ENCODE data around the gene CAPN15. TPM values are rescaled to one million over a fixed set of nuclear protein-coding genes. Genes with fewer than 3 reads are reported as not detected.

Gene CAPN15
- total RNA-seq: 24.6 and 26.3 TPM in 2 replicates

GRCh38 chr16:527015-527903 is at the start of gene CAPN15:
CAPN15 (plus strand) TSS chr16:527712; CDS start chr16:546839, 19,127 bp downstream.

GRCh38 chr16:560204-560700 is 32.7 kb downstream of the CAPN15 start, which contains the start of gene PRR35:
PRR35 (plus strand) TSS chr16:560394; CDS start chr16:563295, 2,901 bp downstream.

GRCh38 chr16:566475-567372 is 39.2 kb downstream of the CAPN15 start, which contains the start of gene NHLRC4:
NHLRC4 (plus strand) TSS chr16:567005; CDS start chr16:568048, 1,043 bp downstream.

DNA sequence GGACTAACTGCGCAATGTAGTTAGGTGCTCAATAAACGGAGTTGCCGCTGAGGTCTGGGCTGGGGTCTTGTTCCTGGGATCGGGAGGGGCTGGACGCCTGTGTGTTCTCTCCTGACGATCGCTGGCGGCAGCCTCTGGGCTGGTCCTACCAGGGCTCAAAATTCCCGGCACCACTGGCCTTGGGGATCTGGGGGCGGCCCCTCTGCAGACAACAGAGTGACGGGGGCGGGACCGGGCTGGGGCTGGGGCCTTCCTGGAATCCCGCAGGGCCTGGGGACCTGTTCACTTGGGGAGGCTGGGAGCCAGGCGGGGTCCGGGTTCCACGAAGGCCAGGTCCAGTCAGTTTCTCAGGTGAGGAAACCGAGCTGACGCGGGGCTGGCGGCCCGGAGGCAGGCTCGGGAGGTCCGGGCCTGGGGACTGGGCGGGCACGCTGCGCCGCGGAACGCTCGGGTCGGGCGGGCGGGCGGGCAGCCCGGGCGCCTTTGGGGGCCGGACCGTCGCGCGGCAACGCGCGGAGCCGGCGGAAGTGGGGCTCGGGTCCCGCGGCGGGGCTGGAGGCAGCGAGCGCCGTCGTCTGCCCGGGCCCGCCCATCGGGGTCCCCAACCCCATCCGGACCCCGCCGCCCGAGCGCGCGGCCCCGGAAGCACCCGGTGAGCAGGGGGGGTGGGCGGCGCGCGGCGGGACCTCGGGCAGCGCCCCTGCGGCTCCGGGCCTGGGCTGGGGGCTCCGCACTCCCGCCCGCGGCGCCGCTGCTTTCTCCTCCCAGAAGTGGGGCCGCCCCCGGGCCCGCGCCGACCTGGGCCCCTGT is 42.1 kb downstream of the CAPN15 start, which contains the start of gene PIGQ:
Gene PIGQ (plus strand): TSS at position 524 of the 810 bp plus-strand sequence. CDS start 4,107 bp downstream, outside the sequence.

GRCh38 chr16:589658-590187 is 62.2 kb downstream of the CAPN15 start, which contains the start of gene RAB40C:
RAB40C (plus strand) TSS chr16:590066; CDS start chr16:590292, 226 bp downstream.

Small RNA genes within 50 kb of the gene (small RNA-seq; reads per million reads assigned to genes)
- gene MIR3176 (not detected), gene MIR5587 (1.8 reads per million, percentile 67 among the genes with 10 or more reads in this experiment), gene Z98883.1 (not detected)

Other genes with a start within 250 kb of the CAPN15 start
- 0.22 TPM in 1 of 2 replicates, not detected in the other for gene ARHGDIG, start 247.1 kb upstream of the CAPN15 start, total RNA-seq
- gene PDIA2, start 244.5 kb upstream of the CAPN15 start, total RNA-seq: not detected in 2 replicates
- 14.2 and 15.1 TPM in 2 replicates for gene AXIN1, start 175.0 kb upstream of the CAPN15 start, total RNA-seq
- 51.3 and 58.4 TPM in 2 replicates for gene MRPL28, start 157.2 kb upstream of the CAPN15 start, total RNA-seq
- gene PGAP6, start 145.7 kb upstream of the CAPN15 start, total RNA-seq: 32.4 and 33.2 TPM in 2 replicates
- 57.4 and 61.4 TPM in 2 replicates for gene NME4, start 130.5 kb upstream of the CAPN15 start, total RNA-seq
- 10.2 and 10.5 TPM in 2 replicates for gene DECR2, start 125.8 kb upstream of the CAPN15 start, total RNA-seq
- 21.3 and 24.6 TPM in 2 replicates for gene RAB11FIP3, start 102.1 kb upstream of the CAPN15 start, total RNA-seq
- 0.11 TPM in 1 of 2 replicates, not detected in the other for gene PRR35, start 32.7 kb downstream of the CAPN15 start, total RNA-seq
- 0.43 and 0.65 TPM in 2 replicates for gene NHLRC4, start 39.3 kb downstream of the CAPN15 start, total RNA-seq
- 17.6 and 22.3 TPM in 2 replicates for gene PIGQ, start 42.3 kb downstream of the CAPN15 start, total RNA-seq
- gene RAB40C, start 62.4 kb downstream of the CAPN15 start, total RNA-seq: 9.5 and 9.8 TPM in 2 replicates
- gene WFIKKN1, start 103.3 kb downstream of the CAPN15 start, total RNA-seq: 0.11 and 0.13 TPM in 2 replicates
- gene METTL26, start 108.6 kb downstream of the CAPN15 start, total RNA-seq: 64.2 and 79.6 TPM in 2 replicates
- 9.1 and 12.9 TPM in 2 replicates for gene MCRIP2, start 114.1 kb downstream of the CAPN15 start, total RNA-seq
- gene WDR90, start 121.7 kb downstream of the CAPN15 start, total RNA-seq: 8.8 and 9.4 TPM in 2 replicates
- 24.3 and 25.2 TPM in 2 replicates for gene RHOT2, start 140.4 kb downstream of the CAPN15 start, total RNA-seq
- 0.65 and 1.2 TPM in 2 replicates for gene RHBDL1, start 148.0 kb downstream of the CAPN15 start, total RNA-seq
- gene STUB1, start 152.7 kb downstream of the CAPN15 start, total RNA-seq: 75.1 and 78.9 TPM in 2 replicates
- gene JMJD8, start 156.6 kb downstream of the CAPN15 start, total RNA-seq: 39.9 and 45.1 TPM in 2 replicates
- gene WDR24, start 162.7 kb downstream of the CAPN15 start, total RNA-seq: 6.0 and 7.6 TPM in 2 replicates
- under 0.01 and 0.11 TPM in 2 replicates for gene FBXL16, start 178.1 kb downstream of the CAPN15 start, total RNA-seq
- 39.6 and 40.2 TPM in 2 replicates for gene METRN, start 187.4 kb downstream of the CAPN15 start, total RNA-seq
- gene ANTKMT, start 193.4 kb downstream of the CAPN15 start, total RNA-seq: 16.9 and 18.2 TPM in 2 replicates
- gene CCDC78, start 198.7 kb downstream of the CAPN15 start, total RNA-seq: 0.97 and 1.3 TPM in 2 replicates
- gene HAGHL, start 199.4 kb downstream of the CAPN15 start, total RNA-seq: 6.1 and 10.2 TPM in 2 replicates
- gene CIAO3, start 213.3 kb downstream of the CAPN15 start, total RNA-seq: 19.5 and 26.3 TPM in 2 replicates
- 0.32 and 5.9 TPM in 2 replicates for gene MSLN, start 233.0 kb downstream of the CAPN15 start, total RNA-seq